Upper lobe of left lung (tissue), 4 donors: Measurements from ENCODE around the gene PRKAR1B.
"Not testable (repeated sequence)": the region's sequence is repeated elsewhere in the genome, so short reads cannot be mapped to it uniquely, and the experiment has no call there.

ENCODE experiments used
- CTCF ChIP-seq, 6 experiments: fragments of 450-650 bp in 4 of 6; fragments of 200-600 bp in 2 of 6; sonication (generic) in 2 of 6; IDR thresholded peaks; one replicate each; pipeline ENCODE4 v1.5.1; 2016 to 2019; ENCODE audit warnings: antibody characterized with exemption in 6 of 6
- POLR2A ChIP-seq, 4 donors: fragments of 450-650 bp; IDR thresholded peaks; one replicate each; pipeline ENCODE4 v1.5.1; 2016 to 2017; ENCODE audit warnings: antibody characterized with exemption in 4 of 4, mild to moderate bottlenecking in 2 of 4
- POLR2AphosphoS5 ChIP-seq, 2 donors: sonication (generic); formaldehyde crosslinking; IDR thresholded peaks; one replicate each; pipeline ENCODE4 v1.5.1; 2017; ENCODE audit warnings: antibody characterized with exemption in 2 of 2

DNA sequence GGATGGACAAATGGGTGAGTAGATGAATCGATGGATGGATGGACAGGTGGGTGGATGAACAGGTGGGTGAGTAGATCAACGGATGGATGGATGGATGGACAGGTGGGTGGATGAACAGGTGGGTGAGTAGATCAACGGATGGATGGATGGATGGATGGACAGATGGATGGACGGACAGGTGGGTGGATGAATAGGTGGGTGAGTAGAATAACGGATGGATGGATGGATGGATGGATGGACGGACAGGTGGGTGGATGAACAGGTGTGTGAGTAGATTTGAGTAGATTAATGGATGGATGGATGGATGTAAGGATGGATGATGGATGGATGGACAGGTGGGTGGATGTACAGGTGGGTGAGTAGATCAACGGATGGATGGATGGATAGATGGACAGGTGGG lies 115.2 kb downstream of the PRKAR1B start:
- not testable (repeated sequence) for TF ChIP-seq POLR2A, CTCF, POLR2AphosphoS5 (IDR thresholded peaks at IDR 0.05)
